HepG2 (cell line): ENCODE measurements around the gene INAFM2. TPM values are rescaled to one million over a fixed set of nuclear protein-coding genes. Genes with fewer than 3 reads are reported as not detected.

Source experiments
- AHR ChIP-seq: IDR thresholded peaks from 2 replicates; pipeline ENCODE4 v1.6.1; 2018; ENCODE audit warnings: missing genetic modification reagents, missing compliant biosample characterization
- FOSL2 ChIP-seq: sonication (generic); formaldehyde crosslinking; IDR thresholded peaks from 2 replicates; pipeline ENCODE4 v1.4.0; 2020; ENCODE audit warnings: missing genetic modification reagents
- HNRNPL ChIP-seq: fragments of 200-400 bp; formaldehyde crosslinking; IDR thresholded peaks from 2 replicates; pipeline ENCODE4 v1.6.1; 2017; ENCODE audit warnings: mild to moderate bottlenecking, low read depth, low read length
- JUN ChIP-seq: sonication (generic); formaldehyde crosslinking; IDR thresholded peaks from 2 replicates; pipeline ENCODE4 v1.4.0; 2020; ENCODE audit warnings: mild to moderate bottlenecking, missing genetic modification reagents
- NFATC3 ChIP-seq: sonication (generic); formaldehyde crosslinking; IDR thresholded peaks from 2 replicates; pipeline ENCODE4 v1.5.1; 2020; ENCODE audit warnings: mild to moderate bottlenecking, missing genetic modification reagents
- NFKB2 ChIP-seq: sonication (generic); formaldehyde crosslinking; IDR thresholded peaks from 2 replicates; pipeline ENCODE4 v1.4.0; 2020; ENCODE audit warnings: missing genetic modification reagents, borderline replicate concordance
- PHB2 ChIP-seq: fragments of 450-650 bp; IDR thresholded peaks from 2 replicates; pipeline ENCODE4 v1.6.1; 2018; ENCODE audit not compliant: partially characterized antibody
- POLR2A ChIP-seq, 2 experiments: IDR thresholded peaks; 2 replicates each; pipeline ENCODE4 v1.6.1; 2011; ENCODE audit warnings: low read depth in 2 of 2, low read length in 2 of 2, mild to moderate bottlenecking in 1 of 2, moderate library complexity in 1 of 2; ENCODE audit not compliant: insufficient read depth in 1 of 2
- RBM39 ChIP-seq: fragments of 200-400 bp; formaldehyde crosslinking; IDR thresholded peaks from one replicate; pipeline ENCODE4 v1.6.1; 2018; ENCODE audit warnings: antibody characterized with exemption, mild to moderate bottlenecking, low read depth, low read length; ENCODE audit not compliant: poor library complexity, severe bottlenecking
- SKI ChIP-seq: fragments of 450-650 bp; IDR thresholded peaks from one replicate; pipeline ENCODE4 v1.6.1; 2018; ENCODE audit warnings: mild to moderate bottlenecking; ENCODE audit not compliant: partially characterized antibody
- SP5 ChIP-seq: IDR thresholded peaks from 2 replicates; pipeline ENCODE4 v1.6.1; 2016; ENCODE audit warnings: low read depth, borderline replicate concordance
- ZNF121 ChIP-seq: sonication (generic); formaldehyde crosslinking; IDR thresholded peaks from 2 replicates; pipeline ENCODE4 v1.5.0; 2020; ENCODE audit warnings: mild to moderate bottlenecking, missing genetic modification reagents
- ZNF224 ChIP-seq: sonication (generic); formaldehyde crosslinking; IDR thresholded peaks from 2 replicates; pipeline ENCODE4 v1.5.0; 2020; ENCODE audit warnings: mild to moderate bottlenecking, missing genetic modification reagents
- ZNF24 ChIP-seq: fragments of 450-650 bp; IDR thresholded peaks from 2 replicates; pipeline ENCODE4 v1.6.1; 2017; ENCODE audit warnings: antibody characterized with exemption, mild to moderate bottlenecking
- ZNF607 ChIP-seq: sonication (generic); formaldehyde crosslinking; IDR thresholded peaks from 2 replicates; pipeline ENCODE4 v1.5.1; 2020; ENCODE audit warnings: missing genetic modification reagents, mild to moderate bottlenecking, borderline replicate concordance
- polyA plus RNA-seq, 8 experiments: library from polyadenylated mRNA; depleted of rRNA in 3 of 8; stranded (reverse) in 7 of 8; unstranded in 1 of 8; fragments of >200 nt; fragmentation: Illumina TruSeq in 4 of 8; extraction: Trizol in 4 of 8; gene quantifications; 2 replicates each; pipeline versions ENCODE4 v1.2.1 to v1.2.3, GENCODE V29; 2011 to 2016; ENCODE audit warnings: low read depth in 4 of 8, missing spikeins in 1 of 8, mixed read lengths in 1 of 8; ENCODE audit not compliant: insufficient read depth in 1 of 8
- total RNA-seq, 5 experiments: library from RNA; depleted of rRNA; stranded (reverse); fragments of >200 nt; fragmentation: Illumina TruSeq; extraction: Trizol; gene quantifications; 2 replicates each; pipeline ENCODE4 v1.2.3, GENCODE V29; 2016; ENCODE audit warnings: low read depth in 1 of 5
- TF ChIP-seq, protein P1 (sequence below): sonication (generic); formaldehyde crosslinking; IDR thresholded peaks from 2 replicates; pipeline ENCODE4 v1.5.1; 2020; ENCODE audit warnings: mild to moderate bottlenecking, missing genetic modification reagents, moderate library complexity
- TF ChIP-seq, protein P2 (sequence below): sonication (generic); formaldehyde crosslinking; IDR thresholded peaks from 2 replicates; pipeline ENCODE4 v1.4.0; 2020; ENCODE audit warnings: missing genetic modification reagents
- TF ChIP-seq, protein P3 (sequence below): sonication (generic); formaldehyde crosslinking; IDR thresholded peaks from 2 replicates; pipeline ENCODE4 v1.4.0; 2020; ENCODE audit warnings: missing genetic modification reagents, borderline replicate concordance

The INAFM2 gene
- total and polyA plus RNA-seq, 2 of the 13 experiments (the other 11 are each of a cell fraction or from before 2014, with no cell fraction given): 5.5 to 6.5 TPM

DNA sequence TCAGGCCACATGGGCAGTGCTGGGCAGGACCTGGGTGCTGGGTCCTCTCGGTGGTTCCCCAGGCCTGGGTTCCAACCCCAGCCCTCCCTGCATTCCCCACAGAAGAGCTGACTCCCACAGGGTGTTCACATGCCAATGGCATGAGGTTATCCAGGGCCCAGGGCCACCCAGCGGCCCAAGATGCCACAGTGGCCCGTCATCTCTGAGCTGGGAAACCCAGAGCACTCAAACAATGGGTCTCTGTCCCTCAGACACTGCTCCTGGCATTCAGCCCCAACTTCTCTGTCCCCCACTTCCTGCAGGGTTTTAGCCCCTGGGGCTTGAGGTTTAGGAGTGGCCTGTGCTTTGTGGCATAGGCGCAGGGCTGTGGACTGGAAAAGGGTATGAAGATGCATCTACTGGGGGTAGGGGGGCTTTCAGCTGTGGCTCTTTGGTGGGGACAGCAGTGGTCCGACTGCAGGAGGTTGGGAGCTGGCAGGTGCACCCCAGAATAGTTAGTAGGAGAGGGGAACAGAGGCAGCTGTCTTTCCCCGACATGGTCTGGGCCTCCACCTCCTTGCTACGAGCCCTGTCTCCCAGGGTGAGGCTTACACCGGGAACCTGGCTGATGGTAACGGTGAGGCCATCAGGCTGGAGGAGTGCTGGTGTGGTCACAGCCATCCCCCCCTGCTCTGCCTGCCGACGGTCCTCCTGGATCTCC is 15.6 kb downstream of the INAFM2 start (continued):
- TF ChIP-seq, protein P1, sequence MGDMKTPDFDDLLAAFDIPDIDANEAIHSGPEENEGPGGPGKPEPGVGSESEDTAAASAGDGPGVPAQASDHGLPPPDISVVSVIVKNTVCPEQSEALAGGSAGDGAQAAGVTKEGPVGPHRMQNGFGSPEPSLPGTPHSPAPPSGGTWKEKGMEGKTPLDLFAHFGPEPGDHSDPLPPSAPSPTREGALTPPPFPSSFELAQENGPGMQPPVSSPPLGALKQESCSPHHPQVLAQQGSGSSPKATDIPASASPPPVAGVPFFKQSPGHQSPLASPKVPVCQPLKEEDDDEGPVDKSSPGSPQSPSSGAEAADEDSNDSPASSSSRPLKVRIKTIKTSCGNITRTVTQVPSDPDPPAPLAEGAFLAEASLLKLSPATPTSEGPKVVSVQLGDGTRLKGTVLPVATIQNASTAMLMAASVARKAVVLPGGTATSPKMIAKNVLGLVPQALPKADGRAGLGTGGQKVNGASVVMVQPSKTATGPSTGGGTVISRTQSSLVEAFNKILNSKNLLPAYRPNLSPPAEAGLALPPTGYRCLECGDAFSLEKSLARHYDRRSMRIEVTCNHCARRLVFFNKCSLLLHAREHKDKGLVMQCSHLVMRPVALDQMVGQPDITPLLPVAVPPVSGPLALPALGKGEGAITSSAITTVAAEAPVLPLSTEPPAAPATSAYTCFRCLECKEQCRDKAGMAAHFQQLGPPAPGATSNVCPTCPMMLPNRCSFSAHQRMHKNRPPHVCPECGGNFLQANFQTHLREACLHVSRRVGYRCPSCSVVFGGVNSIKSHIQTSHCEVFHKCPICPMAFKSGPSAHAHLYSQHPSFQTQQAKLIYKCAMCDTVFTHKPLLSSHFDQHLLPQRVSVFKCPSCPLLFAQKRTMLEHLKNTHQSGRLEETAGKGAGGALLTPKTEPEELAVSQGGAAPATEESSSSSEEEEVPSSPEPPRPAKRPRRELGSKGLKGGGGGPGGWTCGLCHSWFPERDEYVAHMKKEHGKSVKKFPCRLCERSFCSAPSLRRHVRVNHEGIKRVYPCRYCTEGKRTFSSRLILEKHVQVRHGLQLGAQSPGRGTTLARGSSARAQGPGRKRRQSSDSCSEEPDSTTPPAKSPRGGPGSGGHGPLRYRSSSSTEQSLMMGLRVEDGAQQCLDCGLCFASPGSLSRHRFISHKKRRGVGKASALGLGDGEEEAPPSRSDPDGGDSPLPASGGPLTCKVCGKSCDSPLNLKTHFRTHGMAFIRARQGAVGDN (CRISPR knock-in tag): peak; percentile 5; the same call in 1 of the 2 replicates
- TF ChIP-seq ZNF24 (no peak), ZNF224 (CRISPR knock-in tag) (no peak), SKI (no peak), SP5 (CRISPR knock-in tag) (no peak), POLR2A (IDR thresholded peaks at IDR 0.05; ENCODE audit: insufficient read depth in 1 of 2, low read depth in 2 of 2, low read length in 2 of 2) (peak in 1 of 2 experiments; percentile 11; a peak in 1 of 4 replicates), ZNF121 (CRISPR knock-in tag) (no peak), AHR (CRISPR knock-in tag) (no peak), RBM39 (no peak), NFATC3 (CRISPR knock-in tag) (no peak), JUN (peak; percentile 66; the same call in 1 of the 2 replicates), FOSL2 (peak; percentile 79), HNRNPL (0 out of 2 replicates have a peak, but pooled peaks have one; percentile 64), ZNF607 (CRISPR knock-in tag) (no peak), PHB2 (no peak), NFKB2 (0 out of 2 replicates have a peak, but pooled peaks have one; percentile 9)
- TF ChIP-seq, protein P2, sequence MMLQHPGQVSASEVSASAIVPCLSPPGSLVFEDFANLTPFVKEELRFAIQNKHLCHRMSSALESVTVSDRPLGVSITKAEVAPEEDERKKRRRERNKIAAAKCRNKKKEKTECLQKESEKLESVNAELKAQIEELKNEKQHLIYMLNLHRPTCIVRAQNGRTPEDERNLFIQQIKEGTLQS: peak; percentile 54; the same call in 1 of the 2 replicates
- TF ChIP-seq, protein P3, sequence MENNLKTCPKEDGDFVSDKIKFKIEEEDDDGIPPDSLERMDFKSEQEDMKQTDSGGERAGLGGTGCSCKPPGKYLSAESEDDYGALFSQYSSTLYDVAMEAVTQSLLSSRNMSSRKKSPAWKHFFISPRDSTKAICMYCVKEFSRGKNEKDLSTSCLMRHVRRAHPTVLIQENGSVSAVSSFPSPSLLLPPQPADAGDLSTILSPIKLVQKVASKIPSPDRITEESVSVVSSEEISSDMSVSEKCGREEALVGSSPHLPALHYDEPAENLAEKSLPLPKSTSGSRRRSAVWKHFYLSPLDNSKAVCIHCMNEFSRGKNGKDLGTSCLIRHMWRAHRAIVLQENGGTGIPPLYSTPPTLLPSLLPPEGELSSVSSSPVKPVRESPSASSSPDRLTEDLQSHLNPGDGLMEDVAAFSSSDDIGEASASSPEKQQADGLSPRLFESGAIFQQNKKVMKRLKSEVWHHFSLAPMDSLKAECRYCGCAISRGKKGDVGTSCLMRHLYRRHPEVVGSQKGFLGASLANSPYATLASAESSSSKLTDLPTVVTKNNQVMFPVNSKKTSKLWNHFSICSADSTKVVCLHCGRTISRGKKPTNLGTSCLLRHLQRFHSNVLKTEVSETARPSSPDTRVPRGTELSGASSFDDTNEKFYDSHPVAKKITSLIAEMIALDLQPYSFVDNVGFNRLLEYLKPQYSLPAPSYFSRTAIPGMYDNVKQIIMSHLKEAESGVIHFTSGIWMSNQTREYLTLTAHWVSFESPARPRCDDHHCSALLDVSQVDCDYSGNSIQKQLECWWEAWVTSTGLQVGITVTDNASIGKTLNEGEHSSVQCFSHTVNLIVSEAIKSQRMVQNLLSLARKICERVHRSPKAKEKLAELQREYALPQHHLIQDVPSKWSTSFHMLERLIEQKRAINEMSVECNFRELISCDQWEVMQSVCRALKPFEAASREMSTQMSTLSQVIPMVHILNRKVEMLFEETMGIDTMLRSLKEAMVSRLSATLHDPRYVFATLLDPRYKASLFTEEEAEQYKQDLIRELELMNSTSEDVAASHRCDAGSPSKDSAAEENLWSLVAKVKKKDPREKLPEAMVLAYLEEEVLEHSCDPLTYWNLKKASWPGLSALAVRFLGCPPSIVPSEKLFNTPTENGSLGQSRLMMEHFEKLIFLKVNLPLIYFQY (CRISPR knock-in tag): no peak
